ENCODE data around the gene ELOVL5. TPM values are rescaled to one million over a fixed set of nuclear protein-coding genes. Genes with fewer than 3 reads are reported as not detected.
"Not testable (repeated sequence)": the region's sequence is repeated elsewhere in the genome, so short reads cannot be mapped to it uniquely, and the experiment has no call there.

Gene ELOVL5
- total RNA-seq, 2 experiments from 2014 or later = 101 to 110 TPM

DNA sequence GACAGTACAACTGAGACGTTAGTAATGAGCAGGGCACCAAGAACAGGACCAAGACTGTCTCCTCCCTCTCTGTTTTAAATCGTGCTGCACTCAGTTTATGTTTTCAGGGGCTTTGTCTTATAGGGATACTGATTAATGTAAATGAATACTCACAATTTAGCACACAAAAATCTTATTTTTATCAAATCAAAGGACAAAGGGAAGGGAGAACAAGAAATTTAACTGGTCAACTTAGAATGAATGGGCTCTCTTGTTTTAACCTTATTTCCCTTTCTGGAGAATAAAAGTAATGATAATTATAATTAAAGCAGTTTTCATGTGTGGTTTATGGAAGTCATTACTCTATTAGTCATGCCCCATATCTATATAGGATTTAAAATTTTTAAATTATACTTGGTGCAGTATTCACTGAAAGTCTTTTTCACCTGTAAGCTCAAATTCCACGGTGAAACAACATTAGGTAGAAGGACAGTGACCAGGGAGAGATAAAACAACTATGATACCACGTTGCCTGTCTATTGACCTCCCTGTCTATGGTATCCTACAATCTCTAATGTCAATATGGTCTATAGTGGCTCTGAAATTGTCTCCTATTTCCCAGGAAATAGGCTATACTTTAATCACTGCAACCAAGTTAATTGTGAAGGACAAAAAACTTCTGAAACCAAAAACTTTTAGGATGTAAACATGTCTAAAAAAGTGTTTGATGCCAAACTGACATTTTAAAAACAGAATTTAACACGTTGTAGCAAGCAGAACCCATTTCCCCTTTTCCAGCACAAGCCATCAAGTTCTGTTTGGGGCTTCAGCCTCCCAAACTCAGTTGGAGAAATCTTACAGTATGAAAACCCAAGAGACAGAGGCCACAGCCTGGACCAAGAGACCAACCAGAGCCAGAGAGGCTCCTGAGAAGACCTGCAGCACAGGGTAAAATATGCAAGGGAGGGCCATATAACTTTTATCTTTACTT, 15.0 kb downstream of the ELOVL5 start:
- Mint-ChIP-seq H3K9me3 (peaks cover 2% of the 10 kb centered on the region), H3K27me3 (no peaks in the 10 kb centered on the region), H3K27ac (peak overlapping the region; percentile 81), H3K36me3 (peaks cover 21% of the 10 kb centered on the region), H3K4me3 (peak overlapping the region; percentile 58), H3K4me1 (peaks cover 57% of the 10 kb centered on the region)
- no peak for ATAC-seq (ENCODE audit: low read depth)
- no peak for DNase-seq
- POLR2A ChIA-PET = no interaction called here

GRCh38 chr6:53331678-53332077, 17.1 kb downstream of the ELOVL5 start:
- DNase-seq = no peak
- Mint-ChIP-seq H3K4me3 (no peak overlapping the region), H3K4me1 (peaks cover 48% of the 10 kb centered on the region), H3K9me3 (peaks cover 2% of the 10 kb centered on the region), H3K27ac (no peak overlapping the region), H3K27me3 (no peaks in the 10 kb centered on the region), H3K36me3 (peaks cover 25% of the 10 kb centered on the region)
- no peak for ATAC-seq (ENCODE audit: low read depth)
- POLR2A ChIA-PET = no interaction called here

DNA sequence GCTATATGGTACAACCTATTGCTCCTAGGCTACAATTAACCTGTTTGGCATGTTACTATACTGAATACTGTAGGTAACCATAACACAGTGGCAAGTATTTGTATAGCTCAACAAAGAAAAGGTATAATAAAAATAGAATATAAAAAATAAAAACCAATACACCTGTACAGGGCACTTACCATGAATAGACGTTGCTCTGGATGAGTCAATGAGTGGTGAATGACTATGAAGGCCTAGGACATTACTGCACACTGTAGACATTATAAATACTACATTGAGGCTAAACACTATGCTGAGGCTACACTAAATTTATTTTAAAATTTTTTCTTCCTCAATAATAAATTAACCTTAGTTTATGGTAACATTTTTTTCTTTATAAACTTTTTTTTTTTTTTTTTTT, 18.6 kb downstream of the ELOVL5 start:
- Mint-ChIP-seq H3K27me3 (no peaks in the 10 kb centered on the region), H3K9me3 (peaks cover 2% of the 10 kb centered on the region), H3K36me3 (peaks cover 34% of the 10 kb centered on the region), H3K27ac (no peak overlapping the region), H3K4me1 (peaks cover 41% of the 10 kb centered on the region), H3K4me3 (no peak overlapping the region)
- no peak for DNase-seq
- no peak for ATAC-seq (ENCODE audit: low read depth)
- POLR2A ChIA-PET = interaction anchor here (0.6 kb wide), 1 partner anchor 29 kb away, joined by 3 read pairs; no protein-coding TSS in a partner anchor

DNA sequence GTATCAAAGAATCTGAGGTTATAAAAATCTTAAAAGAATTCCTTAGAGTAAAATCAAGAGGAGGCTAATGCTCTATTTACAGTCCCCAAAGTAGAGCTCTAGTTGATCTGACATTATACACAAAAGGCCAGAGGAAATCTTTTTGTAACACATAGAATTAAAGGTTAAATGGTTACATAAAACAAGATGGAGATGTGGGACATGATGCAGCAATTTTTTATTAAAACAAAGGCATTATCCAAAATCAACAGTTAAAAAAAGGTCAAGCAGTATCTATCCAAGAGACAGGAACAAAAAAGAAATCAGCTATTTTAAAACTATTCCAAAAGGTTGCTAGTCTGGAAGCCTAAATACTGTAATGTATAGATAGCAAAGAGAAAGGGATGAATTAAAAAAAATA, 20.4 kb downstream of the ELOVL5 start:
- POLR2A ChIA-PET = interaction anchor here (1.0 to 1.5 kb wide), 3 partner anchors 19 to 31 kb away, joined by 4 read pairs; no protein-coding TSS in a partner anchor
- Mint-ChIP-seq H3K9me3 (peaks cover 2% of the 10 kb centered on the region), H3K4me3 (no peak overlapping the region)

DNA sequence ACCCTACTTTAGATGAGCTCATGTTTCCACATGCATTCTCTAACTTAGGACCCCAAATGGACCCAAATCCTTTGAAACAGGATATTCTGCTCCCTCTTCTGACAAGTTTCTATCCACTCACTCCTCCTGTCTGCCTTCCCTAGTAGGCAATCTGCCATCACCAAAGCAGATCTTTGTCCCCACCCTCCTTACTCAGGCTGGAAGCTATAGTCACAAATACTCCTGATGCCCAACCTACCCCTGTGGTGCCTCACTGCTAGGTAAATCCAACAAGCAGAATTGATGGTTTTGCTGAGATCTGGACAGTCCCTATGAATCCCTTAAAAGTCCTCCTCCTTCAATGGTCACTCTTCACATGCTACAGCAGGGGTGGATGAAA, 21.7 kb downstream of the ELOVL5 start:
- H3K4me1 Mint-ChIP-seq = peaks cover 32% of the 10 kb centered on the region
- ATAC-seq (ENCODE audit: low read depth) = no peak
- no peaks in the 10 kb centered on the region for H3K27me3 Mint-ChIP-seq
- DNase-seq = no peak
- POLR2A ChIA-PET = no interaction called here
- peaks cover 37% of the 10 kb centered on the region for H3K36me3 Mint-ChIP-seq
- H3K9me3 Mint-ChIP-seq = peaks cover 2% of the 10 kb centered on the region
- H3K27ac Mint-ChIP-seq = peak overlapping the region; percentile 32
- no peak overlapping the region for H3K4me3 Mint-ChIP-seq

More for the DNA sequence above, 20.4 kb downstream of the ELOVL5 start:
- ATAC-seq (ENCODE audit: low read depth) (no peak), DNase-seq (no peak)
- Mint-ChIP-seq H3K36me3 (peaks cover 42% of the 10 kb centered on the region), H3K27ac (no peak overlapping the region), H3K4me1 (peaks cover 32% of the 10 kb centered on the region), H3K27me3 (no peaks in the 10 kb centered on the region)

- Mint-ChIP-seq H3K9me3 (no peaks in the 10 kb centered on the region), H3K4me3 (no peak overlapping the region), H3K4me1 (peaks cover 30% of the 10 kb centered on the region), H3K36me3 (peaks cover 35% of the 10 kb centered on the region), H3K27me3 (no peaks in the 10 kb centered on the region), H3K27ac (no peak overlapping the region)
- POLR2A ChIA-PET = no interaction called here
- DNase-seq (no peak), ATAC-seq (ENCODE audit: low read depth) (no peak)
Measured at GRCh38 chr6:53326372-53327016, 22.3 kb downstream of the ELOVL5 start.

- Mint-ChIP-seq H3K4me3 (no peak overlapping the region), H3K36me3 (peaks cover 31% of the 10 kb centered on the region), H3K9me3 (no peaks in the 10 kb centered on the region), H3K27me3 (no peaks in the 10 kb centered on the region), H3K27ac (no peak overlapping the region), H3K4me1 (peaks cover 29% of the 10 kb centered on the region)
- POLR2A ChIA-PET = no interaction called here
- ATAC-seq (ENCODE audit: low read depth) (no peak), DNase-seq (no peak)
Measured at GRCh38 chr6:53325785-53326184, 23.0 kb downstream of the ELOVL5 start.

DNA sequence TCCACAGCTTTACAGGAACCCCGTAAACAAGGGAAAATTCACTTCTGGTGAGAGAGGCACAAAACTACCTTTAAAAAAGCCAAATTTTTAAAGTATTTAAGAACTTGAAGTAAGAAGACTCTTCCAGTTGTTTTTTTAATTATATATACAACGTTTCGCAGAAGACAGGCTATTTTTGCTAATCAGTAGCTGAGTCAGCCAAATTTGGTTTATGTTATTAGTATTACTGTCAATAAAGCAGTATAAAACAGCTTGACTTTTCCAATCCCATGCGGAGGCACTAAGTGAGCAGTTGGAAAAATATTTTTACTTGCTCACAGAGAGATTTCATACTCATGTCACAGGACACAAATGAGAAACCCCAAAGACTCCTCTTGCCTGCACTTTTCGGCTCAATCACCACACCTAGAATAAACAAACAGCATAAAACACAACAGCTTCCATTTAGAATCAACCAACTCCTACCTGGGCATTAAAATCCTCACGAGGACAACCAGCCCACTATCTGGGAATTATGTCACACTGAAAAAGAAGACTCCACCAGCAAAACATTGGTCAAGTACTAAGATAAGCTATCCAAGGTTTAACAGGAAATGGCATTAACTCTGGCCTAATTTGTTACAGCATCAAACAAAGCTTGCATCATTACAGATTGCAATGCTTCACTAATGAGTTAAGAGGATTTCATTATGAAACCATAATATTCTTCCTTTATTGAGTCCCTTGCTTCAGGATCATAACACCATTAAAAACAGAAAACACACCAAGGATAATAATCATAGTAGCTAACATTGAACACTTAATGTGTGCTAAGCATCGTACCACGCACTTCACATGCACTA, 26.3 kb downstream of the ELOVL5 start:
- H3K4me3 Mint-ChIP-seq = no peak overlapping the region
- peaks cover 29% of the 10 kb centered on the region for H3K4me1 Mint-ChIP-seq
- H3K27me3 Mint-ChIP-seq = no peaks in the 10 kb centered on the region
- POLR2A ChIA-PET = no interaction called here
- H3K9me3 Mint-ChIP-seq = no peaks in the 10 kb centered on the region
- no peak overlapping the region for H3K27ac Mint-ChIP-seq
- H3K36me3 Mint-ChIP-seq = peaks cover 30% of the 10 kb centered on the region
- ATAC-seq (ENCODE audit: low read depth) (no peak), DNase-seq (no peak)

GRCh38 chr6:53321701-53322100, 27.0 kb downstream of the ELOVL5 start:
- no peak overlapping the region for H3K27ac Mint-ChIP-seq
- peaks cover 27% of the 10 kb centered on the region for H3K4me1 Mint-ChIP-seq
- ATAC-seq (ENCODE audit: low read depth) (no peak), DNase-seq (no peak)
- POLR2A ChIA-PET = no interaction called here
- H3K4me3 Mint-ChIP-seq = no peak overlapping the region
- H3K36me3 Mint-ChIP-seq = peaks cover 27% of the 10 kb centered on the region
- no peaks in the 10 kb centered on the region for H3K9me3 Mint-ChIP-seq
- H3K27me3 Mint-ChIP-seq = no peaks in the 10 kb centered on the region

DNA sequence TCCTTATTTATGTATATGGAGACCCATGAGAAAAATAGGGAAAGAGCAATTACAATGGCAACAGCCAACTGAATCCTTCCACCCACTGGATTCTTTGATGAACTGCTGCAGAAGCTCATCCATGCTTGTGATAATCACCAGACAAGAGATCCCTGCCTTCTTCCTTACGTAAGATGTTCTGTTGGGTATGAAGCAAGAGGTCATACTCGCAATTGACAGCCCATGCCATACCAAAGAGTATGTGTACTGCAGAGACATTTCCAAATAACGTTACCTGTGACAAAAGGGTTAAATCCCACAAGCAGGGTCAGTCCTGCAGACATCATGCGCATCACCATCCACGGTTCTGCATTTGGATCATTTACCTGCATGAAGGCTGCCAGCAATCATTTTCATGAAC, 27.8 kb downstream of the ELOVL5 start:
- POLR2A ChIA-PET = no interaction called here
- no peak for ATAC-seq (ENCODE audit: low read depth)
- H3K36me3 Mint-ChIP-seq = peaks cover 23% of the 10 kb centered on the region
- H3K4me3 Mint-ChIP-seq = no peak overlapping the region
- peaks cover 33% of the 10 kb centered on the region for H3K4me1 Mint-ChIP-seq
- H3K27me3 Mint-ChIP-seq = no peaks in the 10 kb centered on the region
- H3K9me3 Mint-ChIP-seq = no peaks in the 10 kb centered on the region
- no peak for DNase-seq
- H3K27ac Mint-ChIP-seq = no peak overlapping the region

DNA sequence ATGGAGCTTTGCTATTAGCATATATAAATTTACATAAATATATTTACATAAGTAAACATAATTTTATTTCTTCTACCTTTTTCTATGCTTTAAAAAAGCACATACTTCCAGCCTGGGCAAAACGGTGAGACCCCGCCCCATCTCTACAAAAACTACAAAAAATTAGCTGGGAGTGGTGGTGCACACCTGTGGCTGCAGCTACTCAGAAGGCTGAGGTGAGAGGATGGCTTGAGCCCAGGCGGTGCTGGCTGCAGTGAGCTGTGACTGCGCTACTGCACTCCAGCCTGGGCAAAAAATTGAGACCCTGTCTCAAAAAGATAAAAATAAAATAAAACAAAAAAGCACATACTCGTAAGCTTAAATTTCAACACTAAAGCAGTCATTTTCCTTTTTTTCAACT, 30.3 kb downstream of the ELOVL5 start:
- Mint-ChIP-seq H3K9me3 (no peaks in the 10 kb centered on the region), H3K4me1 (peaks cover 43% of the 10 kb centered on the region), H3K4me3 (no peak overlapping the region), H3K27me3 (no peaks in the 10 kb centered on the region), H3K27ac (no peak overlapping the region), H3K36me3 (peaks cover 16% of the 10 kb centered on the region)
- no peak for DNase-seq
- POLR2A ChIA-PET = interaction anchor here (1.0 kb wide), 2 partner anchors 9 to 30 kb away, joined by 3 read pairs; no protein-coding TSS in a partner anchor
- no peak for ATAC-seq (ENCODE audit: low read depth)

- no peaks in the 10 kb centered on the region for H3K27me3 Mint-ChIP-seq
- H3K36me3 Mint-ChIP-seq = peaks cover 16% of the 10 kb centered on the region
- no peaks in the 10 kb centered on the region for H3K9me3 Mint-ChIP-seq
- no peak for ATAC-seq (ENCODE audit: low read depth)
- peaks cover 39% of the 10 kb centered on the region for H3K4me1 Mint-ChIP-seq
- no peak overlapping the region for H3K4me3 Mint-ChIP-seq
- POLR2A ChIA-PET = interaction anchor here (1.0 kb wide), 1 partner anchor 30 kb away, joined by 3 read pairs; no protein-coding TSS in a partner anchor
- DNase-seq = no peak
- H3K27ac Mint-ChIP-seq = no peak overlapping the region
Measured at GRCh38 chr6:53317861-53318260, 30.9 kb downstream of the ELOVL5 start.

DNA sequence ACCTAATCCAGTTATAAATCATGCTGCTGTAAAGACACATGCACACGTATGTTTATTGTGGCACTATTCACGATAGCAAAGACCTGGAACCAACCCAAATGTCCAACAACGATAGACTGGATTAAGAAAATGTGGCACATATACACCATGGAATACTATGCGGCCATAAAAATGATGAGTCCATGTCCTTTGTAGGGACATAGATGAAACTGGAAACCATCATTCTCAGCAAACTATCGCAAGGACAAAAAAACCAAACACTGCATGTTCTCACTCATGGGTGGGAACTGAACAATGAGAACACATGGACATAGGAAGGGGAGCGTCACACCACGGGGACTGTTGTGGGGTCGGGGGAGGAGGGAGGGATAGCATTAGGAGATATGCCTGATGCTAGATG, 31.5 kb downstream of the ELOVL5 start:
- Mint-ChIP-seq H3K36me3 (peaks cover 19% of the 10 kb centered on the region), H3K4me1 (peaks cover 40% of the 10 kb centered on the region)
- POLR2A ChIA-PET; H3K27ac Mint-ChIP-seq; ATAC-seq (ENCODE audit: low read depth); DNase-seq; H3K9me3 Mint-ChIP-seq; H3K27me3 Mint-ChIP-seq; H3K4me3 Mint-ChIP-seq: not testable (repeated sequence)

Measured in activated naive CD8-positive, alpha-beta T cell treated with anti-CD3 and anti-CD28 coated beads, Interleukin-2, amount 10 ng/mL, durations not matched to agents 7 days and 5 days (primary cell).